Stimulated activated naive CD4-positive, alpha-beta T cell (primary cell): ENCODE results near the gene LPP.
"Not testable (repeated sequence)": the region's sequence is repeated elsewhere in the genome, so short reads cannot be mapped to it uniquely, and the experiment has no call there.

ENCODE experiments used
- DNase-seq, 6 experiments: peaks; one replicate each; lab custom pipeline; 2025; lab: John Stamatoyannopoulos, UW

LPP gene

GRCh38 chr3:188154014-188154808 is at the start of gene LPP:
Gene LPP (plus strand): TSS chr3:188154157. CDS start chr3:188406121, 251,964 bp downstream.
- DNase-seq: peak; percentile 66 to 73 (median 72)

GRCh38 chr3:188106006-188106405 is 48.0 kb upstream of the LPP start:
- DNase-seq: no peak

GRCh38 chr3:188106454-188106853 is 47.5 kb upstream of the LPP start:
- no peak for DNase-seq

GRCh38 chr3:188106887-188107830 is 46.8 kb upstream of the LPP start:
- DNase-seq: no peak

- DNase-seq: no peak
Measured at GRCh38 chr3:188108703-188109412, 45.1 kb upstream of the LPP start.

GRCh38 chr3:188111002-188111584 is 42.9 kb upstream of the LPP start:
- DNase-seq: no peak

- no peak for DNase-seq
Measured at GRCh38 chr3:188113756-188114155, 40.2 kb upstream of the LPP start.

- DNase-seq: no peak
Measured at GRCh38 chr3:188119846-188120245, 34.1 kb upstream of the LPP start.

GRCh38 chr3:188122571-188123169 is 31.3 kb upstream of the LPP start:
- DNase-seq: no peak

GRCh38 chr3:188123170-188123905 is 30.6 kb upstream of the LPP start:
- no peak for DNase-seq

GRCh38 chr3:188124184-188124583 is 29.8 kb upstream of the LPP start:
- no peak for DNase-seq

- no peak for DNase-seq
Measured at GRCh38 chr3:188125076-188125475, 28.9 kb upstream of the LPP start.

GRCh38 chr3:188126276-188126675 is 27.7 kb upstream of the LPP start:
- no peak for DNase-seq

GRCh38 chr3:188126934-188127333 is 27.0 kb upstream of the LPP start:
- DNase-seq: no peak

- DNase-seq: no peak
Measured at GRCh38 chr3:188128905-188129304, 25.1 kb upstream of the LPP start.

- DNase-seq: not testable (repeated sequence)
Measured at GRCh38 chr3:188131023-188131422, 22.9 kb upstream of the LPP start.

- DNase-seq: no peak
Measured at GRCh38 chr3:188133219-188133618, 20.7 kb upstream of the LPP start.

GRCh38 chr3:188133646-188134045 is 20.3 kb upstream of the LPP start:
- DNase-seq: no peak

- no peak for DNase-seq
Measured at GRCh38 chr3:188134079-188134478, 19.9 kb upstream of the LPP start.

- no peak for DNase-seq
Measured at GRCh38 chr3:188134856-188135255, 19.1 kb upstream of the LPP start.

- no peak for DNase-seq
Measured at GRCh38 chr3:188135271-188135670, 18.7 kb upstream of the LPP start.
